Skeletal muscle cell (primary cell): ENCODE data around the gene GCLC.
"Not testable (repeated sequence)": the region's sequence is repeated elsewhere in the genome, so short reads cannot be mapped to it uniquely, and the experiment has no call there.

Experiments
- DNase-seq: peaks from one replicate; pipeline ENCODE4 v3.0.0-alpha.2; 2010; ENCODE audit warnings: low read depth
- H3K4me3 ChIP-seq: 2 replicates; pipeline ENCODE4 v1.5.1; 2011; ENCODE audit warnings: low read depth, mild to moderate bottlenecking, control low read depth, low read length, moderate library complexity

Gene GCLC

DNA sequence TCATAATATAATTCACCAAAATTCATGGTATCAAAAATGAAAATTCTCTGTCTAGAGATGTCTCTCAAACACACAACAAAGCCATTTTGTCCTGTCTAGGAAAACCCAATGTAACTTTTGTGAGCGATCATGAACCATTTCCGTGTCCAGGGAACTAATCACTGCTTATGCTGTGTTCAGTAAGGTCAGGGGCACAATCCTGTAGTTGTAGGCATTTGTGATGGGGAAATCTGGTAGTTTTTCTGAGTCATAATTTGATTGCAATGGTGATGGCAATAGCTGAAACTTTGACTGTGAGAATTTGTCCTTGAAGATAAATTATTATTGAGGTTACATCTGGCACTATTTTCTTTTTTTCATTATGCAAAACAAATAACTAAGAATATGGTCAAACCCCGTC is 21.0 kb upstream of the GCLC start:
- DNase-seq: peak; percentile 30
- H3K4me3 ChIP-seq: no peak overlapping the region

DNA sequence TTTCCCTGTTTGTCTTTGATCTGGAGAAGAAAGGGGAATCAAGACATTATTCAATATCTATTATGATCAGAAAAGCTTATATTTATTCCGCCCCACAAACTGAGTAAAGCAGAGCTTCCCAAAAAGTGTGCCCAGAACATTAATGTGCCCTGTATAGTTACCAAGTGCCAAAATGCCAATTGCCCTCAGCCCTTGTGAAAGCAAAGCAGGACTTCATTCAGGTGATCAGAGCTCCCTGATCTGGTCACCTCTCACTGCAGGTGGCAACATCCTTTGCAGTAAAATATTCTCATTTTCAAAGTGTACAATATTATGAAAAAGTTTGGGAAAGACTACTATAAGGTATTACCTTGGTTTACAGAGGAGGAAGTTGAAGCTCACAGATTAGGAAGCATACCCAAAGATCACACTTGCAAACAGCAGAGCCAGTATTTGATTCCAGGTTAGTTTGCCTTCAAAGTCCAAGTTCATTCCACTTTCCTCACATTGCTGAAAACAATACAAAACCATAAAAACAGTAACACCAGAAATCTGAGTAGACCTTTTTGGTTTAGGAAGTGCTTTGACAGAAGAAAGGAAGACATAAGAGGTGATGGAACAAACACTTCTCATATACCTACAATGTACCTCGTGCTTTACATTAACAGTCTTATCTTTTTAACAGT is 19.6 kb upstream of the GCLC start:
- no peak overlapping the region for H3K4me3 ChIP-seq
- DNase-seq: no peak

DNA sequence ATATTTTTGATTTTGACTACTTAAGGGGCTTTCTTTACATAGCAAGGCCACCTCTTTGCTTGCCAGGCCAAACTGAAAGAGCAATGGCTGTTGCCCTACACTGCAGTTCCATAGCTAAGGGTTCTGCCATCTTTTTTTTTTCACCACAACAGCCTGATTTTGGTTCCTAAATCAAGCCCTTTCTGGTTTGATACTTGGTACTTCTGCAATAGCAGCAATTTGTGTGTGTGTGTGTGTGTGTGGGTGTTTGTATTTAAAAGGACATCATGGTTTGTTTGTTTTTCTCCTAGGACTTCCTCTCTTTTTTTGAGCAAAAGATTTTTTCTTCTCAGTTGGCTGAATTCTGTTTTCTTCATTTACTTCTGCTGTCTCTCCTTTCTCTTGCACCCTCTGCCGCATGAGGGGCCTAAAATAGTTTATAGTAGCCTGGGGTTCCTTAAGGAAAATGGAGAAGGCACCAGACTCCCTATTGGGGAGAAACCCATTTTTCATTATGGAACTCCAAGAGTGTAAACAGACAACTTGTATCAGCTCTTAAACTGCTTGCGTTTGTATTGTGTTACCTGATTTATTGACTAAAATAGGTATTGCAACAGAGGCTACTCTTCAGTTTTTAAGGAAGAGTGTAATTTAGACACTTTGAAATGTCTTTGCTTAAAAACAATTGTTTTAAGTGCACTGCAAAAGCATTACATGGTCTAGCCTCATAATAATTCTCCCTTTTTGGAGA is 12.2 kb upstream of the GCLC start:
- no peak overlapping the region for H3K4me3 ChIP-seq
- no peak for DNase-seq

DNA sequence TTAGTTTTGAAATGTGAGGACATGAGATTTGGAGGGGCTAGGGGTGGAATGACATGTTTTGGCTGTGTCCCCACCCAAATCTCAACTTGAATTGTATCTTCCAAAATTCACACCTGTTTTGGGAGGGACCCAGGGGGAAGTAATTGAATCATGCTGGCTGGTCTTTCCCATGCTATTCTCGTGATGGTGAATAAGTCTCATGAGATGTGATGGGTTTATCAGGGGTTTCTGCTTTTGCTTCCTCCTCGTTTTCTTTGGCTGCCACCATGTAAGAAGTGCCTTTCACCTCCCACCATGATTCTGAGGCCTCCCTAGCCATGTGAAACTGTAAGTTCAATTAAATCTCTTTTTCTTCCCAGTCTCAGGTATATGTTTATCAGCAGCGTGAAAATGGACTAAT is 8.7 kb upstream of the GCLC start:
- not testable (repeated sequence) for H3K4me3 ChIP-seq, DNase-seq

DNA sequence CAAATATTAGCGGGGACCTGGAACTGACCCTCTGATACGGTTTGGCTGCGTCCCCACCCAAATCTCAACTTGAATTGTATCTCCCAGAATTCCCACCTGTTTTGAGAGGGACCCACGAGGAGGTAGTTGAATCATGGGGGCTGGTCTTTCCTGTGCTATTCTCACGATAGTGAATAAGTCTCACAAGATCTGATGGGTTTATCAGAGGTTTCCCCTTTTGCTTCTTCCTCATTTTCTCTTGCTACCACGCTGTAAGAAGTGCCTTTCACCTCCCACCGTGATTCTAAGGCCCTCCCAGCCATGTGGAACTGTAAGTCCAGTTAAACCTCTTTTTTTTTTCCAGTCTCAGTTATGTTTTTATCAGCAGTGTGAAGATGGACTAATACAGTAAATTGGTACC is 6.8 kb upstream of the GCLC start:
- not testable (repeated sequence) for DNase-seq

DNA sequence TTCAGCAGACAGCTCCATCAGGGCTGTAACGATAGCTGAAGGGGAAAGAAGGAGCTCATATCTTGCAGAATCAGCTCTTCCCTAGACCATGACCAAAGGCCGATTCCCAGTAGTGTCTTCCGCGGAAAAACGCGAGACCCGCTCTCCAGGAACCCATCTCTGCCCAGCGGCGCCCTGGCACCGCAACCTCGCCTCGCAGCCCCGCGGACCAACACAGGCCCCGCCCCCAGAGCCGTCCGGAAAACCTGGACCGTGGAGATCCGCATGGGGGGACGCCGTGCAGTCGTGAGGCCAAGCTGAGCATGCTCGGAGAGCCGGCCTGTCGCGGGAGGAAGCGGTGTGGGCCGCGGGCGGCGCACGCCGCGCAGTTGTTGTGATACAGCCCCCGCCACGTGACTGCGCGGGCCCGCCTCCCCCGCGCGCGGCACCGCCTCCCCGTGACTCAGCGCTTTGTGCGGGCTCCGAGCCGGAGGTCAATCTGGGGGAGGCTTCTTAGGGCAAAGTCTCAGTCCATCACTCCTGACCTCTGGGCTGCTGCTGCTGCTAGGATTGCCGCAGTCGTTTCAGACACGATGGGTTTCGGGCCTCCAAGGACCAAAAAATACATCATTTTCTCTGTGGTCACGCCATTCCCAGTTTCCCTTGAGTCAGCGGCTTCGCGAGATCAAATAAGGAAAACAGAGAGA is 3.1 kb upstream of the GCLC start:
- peak; percentile 94 for DNase-seq
- H3K4me3 ChIP-seq: peak overlapping the region; percentile 74

More for the DNA sequence above, 6.8 kb upstream of the GCLC start:
- not testable (repeated sequence) for H3K4me3 ChIP-seq

DNA sequence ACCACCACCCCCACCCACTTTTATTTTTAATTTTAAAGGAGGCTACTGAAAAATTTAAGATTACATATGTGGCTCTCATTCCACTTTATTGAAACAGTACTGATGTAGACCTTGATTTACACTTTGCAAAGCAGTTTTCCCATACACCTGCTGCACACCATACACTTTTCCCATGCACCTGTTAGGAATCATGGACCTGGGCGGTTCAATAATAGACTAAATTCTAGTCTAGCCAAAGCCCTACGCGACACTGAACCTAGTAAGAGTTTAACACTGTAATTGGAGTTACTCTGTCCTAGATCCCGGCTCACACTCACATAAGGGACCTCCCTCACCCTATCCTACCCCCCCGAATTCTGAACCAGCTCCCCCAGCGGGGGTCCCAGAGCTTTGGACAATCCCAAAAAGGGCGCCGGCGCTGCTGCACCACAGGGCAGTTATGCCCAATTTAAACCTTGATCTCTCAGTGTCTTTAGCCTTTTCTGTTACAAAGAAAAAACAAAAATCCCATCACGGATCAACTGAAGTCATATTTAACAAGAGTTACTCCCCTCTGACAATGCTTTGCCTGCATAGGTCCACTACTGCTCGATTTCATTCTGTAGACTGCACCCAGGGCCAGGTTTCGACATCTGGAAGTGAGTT is 2.4 kb upstream of the GCLC start:
- H3K4me3 ChIP-seq: peak overlapping the region; percentile 74
- DNase-seq: no peak

DNA sequence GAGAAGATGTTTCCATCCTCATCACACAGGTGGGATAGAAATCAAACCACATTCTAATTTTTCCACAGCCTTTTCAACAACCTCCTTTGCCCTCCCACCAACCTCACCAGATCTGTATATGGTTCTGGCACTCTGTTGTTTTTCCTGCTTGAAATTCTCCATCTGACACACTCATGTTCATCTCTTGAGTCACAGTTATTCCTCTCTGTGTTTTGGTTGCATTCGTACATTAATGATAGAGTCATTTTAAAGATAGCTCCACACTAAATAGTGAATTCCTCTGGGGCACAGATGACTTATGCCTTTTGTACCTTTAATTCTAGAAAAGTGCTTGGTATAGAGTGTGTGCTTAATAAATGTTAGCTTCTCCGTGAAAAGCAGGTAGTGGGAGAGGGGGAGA is 1.4 kb upstream of the GCLC start:
- H3K4me3 ChIP-seq: no peak overlapping the region
- DNase-seq: peak; percentile 28

DNA sequence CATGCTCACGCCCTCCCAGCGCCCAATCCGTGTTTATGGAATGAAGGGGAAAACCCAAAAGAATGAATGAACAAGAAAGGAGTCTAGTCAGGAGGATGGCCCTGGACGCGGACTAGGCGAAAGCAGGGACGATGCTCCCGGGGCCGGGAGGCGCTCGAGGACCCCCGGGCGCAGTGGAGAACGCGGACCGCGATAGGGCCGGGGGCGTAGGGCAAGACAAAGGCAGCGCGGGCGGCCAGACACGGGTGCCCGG is 758 bp downstream of the GCLC start:
- no peak for DNase-seq
- H3K4me3 ChIP-seq: peak overlapping the region; percentile 85

DNA sequence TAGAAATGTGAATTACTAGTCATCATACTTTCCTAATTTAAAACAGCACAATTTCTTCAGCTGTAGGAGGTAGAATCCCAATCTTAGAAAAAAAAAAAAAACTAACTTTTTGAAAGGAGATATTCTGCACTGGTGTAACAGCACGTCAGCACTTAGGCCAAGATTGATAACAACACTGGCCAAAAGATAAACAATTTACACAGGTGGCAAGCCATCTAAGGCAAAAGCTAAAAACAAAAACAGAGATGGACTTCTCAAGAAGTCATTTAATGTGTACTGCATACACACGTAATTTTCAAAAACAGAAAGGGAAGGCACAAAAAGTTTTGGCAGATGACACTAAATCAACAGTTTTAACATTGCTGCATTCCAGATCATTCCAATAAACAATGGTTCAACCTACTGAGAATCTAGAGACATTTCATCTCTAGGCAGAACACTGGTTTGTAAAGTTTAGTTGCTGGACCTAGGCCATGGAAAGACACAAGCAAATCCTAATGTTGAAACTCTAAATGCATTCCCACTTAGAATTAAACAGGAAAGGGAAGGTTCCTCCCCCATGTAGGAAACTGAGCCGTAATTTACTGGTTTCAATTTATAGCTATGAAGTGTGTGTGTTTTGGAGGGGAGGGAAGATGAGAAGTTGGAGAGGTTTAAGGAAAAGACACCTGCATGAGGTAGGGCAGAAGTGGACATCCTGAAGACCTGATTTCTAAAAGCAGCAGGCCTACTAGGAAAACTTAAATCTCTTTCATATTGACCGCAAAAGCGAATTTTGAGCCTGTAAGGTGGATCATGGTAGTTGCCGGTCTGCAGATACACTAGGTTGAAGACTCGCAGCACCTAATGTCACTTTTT is 1.3 kb downstream of the GCLC start:
- DNase-seq: no peak
- peak overlapping the region; percentile 85 for H3K4me3 ChIP-seq

DNA sequence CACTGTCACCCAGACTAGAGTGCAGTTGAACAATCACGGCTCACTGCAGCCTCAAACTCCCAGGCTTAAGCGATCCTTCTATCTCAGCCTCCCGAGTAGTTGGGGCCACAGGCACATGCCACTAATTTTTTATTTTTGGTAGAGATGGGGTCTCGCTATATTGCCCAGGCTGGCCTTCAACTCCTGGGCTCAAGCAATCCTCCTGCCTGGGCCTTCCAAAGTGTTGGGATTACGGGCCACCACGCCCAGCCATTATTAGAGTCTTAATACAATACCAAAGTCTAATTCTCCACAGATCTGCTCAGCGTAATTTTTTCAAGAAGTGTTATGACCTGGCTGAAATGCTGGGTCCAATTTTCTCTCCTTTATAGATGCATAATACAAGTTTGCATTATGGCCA is 3.0 kb downstream of the GCLC start:
- DNase-seq: no peak
- no peak overlapping the region for H3K4me3 ChIP-seq

DNA sequence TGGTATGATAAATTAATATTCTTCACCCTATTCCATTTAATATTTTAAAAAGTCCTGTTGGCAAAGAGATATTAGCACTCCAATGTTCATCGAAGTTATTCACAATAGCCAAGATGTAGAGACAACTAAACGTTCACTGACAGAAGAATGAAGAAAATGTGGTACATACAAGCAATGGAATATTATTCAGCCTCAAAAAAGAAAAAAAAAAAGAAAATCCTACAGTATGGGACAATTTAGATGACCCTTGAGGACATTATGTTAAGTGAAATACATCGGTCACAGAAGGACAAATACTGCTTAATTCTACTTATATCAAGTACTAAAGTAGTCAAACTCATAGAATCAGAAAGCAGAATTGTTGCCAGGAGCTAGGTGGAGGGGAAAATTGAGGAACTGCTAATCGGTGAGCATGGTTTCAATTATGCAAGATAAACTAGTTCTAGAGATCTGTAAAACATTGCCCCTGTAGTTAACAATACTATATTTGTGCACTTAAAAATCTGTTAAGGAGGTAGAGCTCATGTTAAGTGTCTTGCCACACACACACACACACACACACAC is 4.7 kb downstream of the GCLC start:
- DNase-seq: no peak
- H3K4me3 ChIP-seq: no peak overlapping the region

DNA sequence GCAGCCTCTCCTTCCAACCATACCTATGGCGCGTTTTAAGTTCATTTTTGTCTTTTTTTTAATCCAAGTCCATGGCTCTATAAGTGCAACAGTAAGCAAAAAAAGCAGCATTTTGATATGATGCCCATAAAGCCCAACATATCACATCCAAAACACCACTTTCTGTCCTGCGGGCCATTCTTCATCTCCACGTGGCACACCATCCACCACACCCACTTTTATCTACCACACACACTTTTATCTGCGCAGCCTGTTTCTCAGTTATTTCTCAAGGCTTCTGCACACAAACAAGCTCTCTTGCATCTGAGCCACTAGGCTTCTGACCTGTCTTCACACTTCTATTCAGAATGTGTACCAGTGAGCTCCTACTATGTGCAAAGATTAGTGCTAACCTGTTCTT is 5.3 kb downstream of the GCLC start:
- no peak overlapping the region for H3K4me3 ChIP-seq
- DNase-seq: no peak

DNA sequence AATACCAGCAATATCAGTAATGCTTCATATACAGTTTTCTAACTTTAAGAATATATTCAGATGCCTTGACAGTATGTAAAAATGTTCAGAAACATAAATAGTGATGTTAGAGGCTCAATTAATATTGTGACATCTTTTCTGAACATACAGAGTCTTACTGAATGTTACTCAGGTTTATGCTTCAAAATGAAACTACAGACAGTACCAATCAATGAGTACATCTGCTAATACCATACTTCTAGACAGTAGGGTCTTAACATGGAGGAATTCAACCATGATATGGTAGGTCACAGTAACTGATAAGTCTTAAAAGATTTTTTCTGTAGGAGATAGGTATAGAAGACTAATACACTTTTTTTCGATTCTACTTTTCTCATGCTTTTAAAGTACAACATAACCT is 8.3 kb downstream of the GCLC start:
- no peak for DNase-seq
- no peak overlapping the region for H3K4me3 ChIP-seq

DNA sequence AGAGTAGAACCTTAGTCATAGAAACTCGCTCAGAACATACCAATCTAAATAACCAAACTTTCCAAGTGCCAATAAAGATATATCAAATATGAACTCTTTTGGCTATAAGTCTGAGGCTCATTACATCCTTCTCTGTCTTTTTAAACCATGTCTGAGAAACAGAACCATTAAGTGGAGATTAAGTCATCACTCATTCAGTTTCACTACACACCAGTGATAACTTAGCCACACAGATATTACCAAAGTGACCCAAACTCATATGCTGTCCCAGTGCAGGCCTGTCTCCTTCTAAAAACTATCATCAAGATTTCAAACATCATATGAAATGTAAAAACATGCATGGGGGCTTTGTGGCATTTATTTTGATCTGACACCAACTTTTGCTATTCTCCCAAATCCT is 12.0 kb downstream of the GCLC start:
- H3K4me3 ChIP-seq: no peak overlapping the region
- DNase-seq: no peak

DNA sequence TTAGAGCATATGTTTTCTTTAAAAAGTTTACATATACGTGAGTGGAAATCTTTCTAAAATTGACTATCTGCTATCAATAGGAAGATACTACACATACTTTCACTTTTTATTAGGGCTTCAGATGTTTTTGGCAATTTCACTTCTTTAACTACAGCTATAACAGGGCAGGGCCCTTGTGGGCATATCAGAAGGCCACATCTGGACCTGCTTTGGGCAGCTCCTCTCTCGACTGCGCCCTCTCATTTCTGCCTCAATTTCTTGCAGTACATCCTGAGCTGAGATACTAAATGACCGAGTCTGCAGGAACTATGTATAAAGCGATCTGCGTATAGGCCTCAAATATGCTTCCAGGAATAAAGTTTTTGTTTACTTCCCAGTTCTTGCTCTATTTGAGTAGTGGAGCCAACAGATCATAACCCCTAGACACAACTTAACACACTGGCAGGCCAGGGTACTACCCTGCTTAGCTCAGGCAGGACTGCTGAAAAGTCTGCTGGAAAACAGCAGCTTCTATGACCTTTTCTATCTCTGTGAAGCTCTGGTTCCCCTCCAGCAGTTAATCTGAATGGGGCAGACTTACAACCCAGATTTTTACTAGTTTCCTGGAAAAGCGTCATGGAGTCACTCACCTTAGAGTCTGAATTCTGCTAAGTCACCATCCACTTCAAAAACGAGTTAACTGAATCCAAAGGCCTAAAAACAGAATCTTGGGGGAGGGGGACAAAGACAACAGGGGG is 12.7 kb downstream of the GCLC start:
- no peak overlapping the region for H3K4me3 ChIP-seq
- no peak for DNase-seq

DNA sequence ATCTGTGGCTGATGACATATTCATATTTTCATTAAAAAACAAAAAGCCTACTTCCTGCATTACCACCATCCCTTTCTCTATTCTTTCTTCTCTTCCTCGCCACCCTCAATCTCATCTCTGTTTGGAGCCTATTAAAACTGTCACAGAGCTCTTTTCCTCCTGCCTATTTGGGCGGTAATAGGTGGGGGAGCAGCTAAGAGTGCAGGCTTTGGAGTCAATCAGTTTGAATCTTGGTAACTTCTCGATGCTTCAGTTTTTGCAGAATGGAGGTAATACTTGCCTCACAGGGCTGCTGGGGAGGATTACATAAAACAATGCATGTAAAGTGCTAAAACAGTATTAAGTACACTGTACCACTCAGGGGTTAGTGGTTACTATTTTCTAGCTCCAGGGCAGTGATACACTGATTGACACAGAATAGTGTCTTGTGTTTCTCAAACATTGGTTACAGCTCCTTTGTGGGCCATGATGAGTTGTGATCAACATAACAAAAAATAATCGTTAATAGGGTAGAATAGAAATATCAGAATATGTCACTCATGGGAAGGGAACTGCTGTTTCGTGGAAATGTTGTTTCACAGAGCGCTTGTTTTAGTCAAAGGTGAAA is 14.0 kb downstream of the GCLC start:
- DNase-seq: no peak
- H3K4me3 ChIP-seq: no peak overlapping the region

DNA sequence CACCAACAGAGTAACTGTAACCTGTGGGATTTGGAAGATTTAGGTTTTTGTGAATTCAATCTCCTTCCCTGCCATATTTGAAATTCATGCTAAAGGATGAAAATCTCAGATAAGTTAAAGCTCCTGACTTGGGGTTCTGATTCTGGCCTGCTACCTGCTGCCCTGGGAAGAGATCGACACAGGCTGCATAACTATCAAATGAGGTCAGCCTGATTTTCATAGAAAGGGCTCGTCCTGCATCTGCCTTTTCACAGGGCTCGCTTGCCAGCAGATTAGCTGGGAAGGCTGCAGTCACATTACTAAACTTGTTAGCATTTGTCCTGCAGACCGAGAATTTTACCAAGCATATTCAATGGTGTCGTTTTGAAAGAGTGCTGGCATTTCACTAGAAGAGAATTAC is 14.6 kb downstream of the GCLC start:
- no peak overlapping the region for H3K4me3 ChIP-seq
- no peak for DNase-seq
